Measurements from ENCODE around the gene SDSL. TPM values are rescaled to one million over a fixed set of nuclear protein-coding genes. Genes with fewer than 3 reads are reported as not detected.

SDSL gene
- total RNA-seq, 2 experiments from 2014 or later = 0.47 to 0.50 TPM

- Histone ChIP-seq H3K27ac (ENCODE audit: low read depth in 1 of 2, low read length in 2 of 2) (no peak overlapping the region), H3K36me3 (ENCODE audit: insufficient read depth, low read length) (no peaks in the 10 kb centered on the region), H3K27me3 (ENCODE audit: control insufficient read depth in 1 of 2, insufficient read depth in 2 of 2, low read length in 2 of 2) (peaks cover 10 to 18% of the 10 kb centered on the region in 2 experiments), H3K4me3 (ENCODE audit: low read length) (no peak overlapping the region), H3K4me1 (ENCODE audit: insufficient read depth, low read length) (no peaks in the 10 kb centered on the region), H3K9me3 (ENCODE audit: control insufficient read depth in 1 of 2, insufficient read depth in 1 of 2, low read length in 2 of 2) (no peaks in the 10 kb centered on the region)
- Mint-ChIP-seq H3K27ac (no peak overlapping the region), H3K27me3 (peaks cover 43% of the 10 kb centered on the region), H3K9me3 (no peaks in the 10 kb centered on the region), H3K4me1 (ENCODE audit: low read depth) (no peaks in the 10 kb centered on the region), H3K4me3 (no peak overlapping the region), H3K36me3 (ENCODE audit: low read depth) (no peaks in the 10 kb centered on the region)
- intact Hi-C loops (cut with DNase I, micrococcal nuclease) = no loop called here
- POLR2A ChIA-PET = no interaction called here
- DNase-seq (no peak), ATAC-seq (ENCODE audit: poor library complexity) (no peak)
- CTCF ChIA-PET = no interaction called here
- no peak for TF ChIP-seq CTCF (IDR thresholded peaks at IDR 0.05)
Measured at GRCh38 chr12:113456199-113456598, 34.0 kb downstream of the SDSL start.

GRCh38 chr12:113456761-113457160, 34.6 kb downstream of the SDSL start:
- H3K27ac Mint-ChIP-seq = no peak overlapping the region
- Histone ChIP-seq H3K27ac (ENCODE audit: low read depth in 1 of 2, low read length in 2 of 2) (no peak overlapping the region), H3K36me3 (ENCODE audit: insufficient read depth, low read length) (no peaks in the 10 kb centered on the region), H3K27me3 (ENCODE audit: control insufficient read depth in 1 of 2, insufficient read depth in 2 of 2, low read length in 2 of 2) (peaks cover 16 to 23% of the 10 kb centered on the region in 2 experiments), H3K4me1 (ENCODE audit: insufficient read depth, low read length) (no peaks in the 10 kb centered on the region), H3K4me3 (ENCODE audit: low read length) (no peak overlapping the region), H3K9me3 (ENCODE audit: control insufficient read depth in 1 of 2, insufficient read depth in 1 of 2, low read length in 2 of 2) (no peaks in the 10 kb centered on the region)
- ChIA-PET POLR2A (no interaction called here), CTCF (no interaction called here)
- no peaks in the 10 kb centered on the region for H3K9me3 Mint-ChIP-seq
- ATAC-seq (ENCODE audit: poor library complexity) (no peak), DNase-seq (no peak)
- no peak overlapping the region for H3K4me3 Mint-ChIP-seq
- no peak for TF ChIP-seq CTCF (IDR thresholded peaks at IDR 0.05)
- H3K36me3 Mint-ChIP-seq (ENCODE audit: low read depth) = no peaks in the 10 kb centered on the region
- H3K27me3 Mint-ChIP-seq = peaks cover 49% of the 10 kb centered on the region
- H3K4me1 Mint-ChIP-seq (ENCODE audit: low read depth) = no peaks in the 10 kb centered on the region
- intact Hi-C loops (cut with DNase I, micrococcal nuclease) = no loop called here

GRCh38 chr12:113457185-113457584, 35.0 kb downstream of the SDSL start:
- Mint-ChIP-seq H3K4me3 (no peak overlapping the region), H3K27ac (no peak overlapping the region), H3K27me3 (peaks cover 53% of the 10 kb centered on the region), H3K4me1 (ENCODE audit: low read depth) (peaks cover 2% of the 10 kb centered on the region), H3K9me3 (no peaks in the 10 kb centered on the region), H3K36me3 (ENCODE audit: low read depth) (no peaks in the 10 kb centered on the region)
- Histone ChIP-seq H3K27me3 (ENCODE audit: control insufficient read depth in 1 of 2, insufficient read depth in 2 of 2, low read length in 2 of 2) (peaks cover 19 to 26% of the 10 kb centered on the region in 2 experiments), H3K9me3 (ENCODE audit: control insufficient read depth in 1 of 2, insufficient read depth in 1 of 2, low read length in 2 of 2) (peaks cover 0 to 2% of the 10 kb centered on the region in 2 experiments), H3K27ac (ENCODE audit: low read depth in 1 of 2, low read length in 2 of 2) (no peak overlapping the region), H3K4me1 (ENCODE audit: insufficient read depth, low read length) (peaks cover 2% of the 10 kb centered on the region), H3K36me3 (ENCODE audit: insufficient read depth, low read length) (no peaks in the 10 kb centered on the region), H3K4me3 (ENCODE audit: low read length) (no peak overlapping the region)
- no peak for ATAC-seq (ENCODE audit: poor library complexity)
- DNase-seq = no peak
- CTCF ChIA-PET = no interaction called here
- POLR2A ChIA-PET = no interaction called here
- intact Hi-C loops (cut with DNase I, micrococcal nuclease) = no loop called here
- TF ChIP-seq CTCF (IDR thresholded peaks at IDR 0.05) = no peak
